HG03565 (cell line): Measurements from ENCODE around the gene INS.
"Not testable (repeated sequence)": the region's sequence is repeated elsewhere in the genome, so short reads cannot be mapped to it uniquely, and the experiment has no call there.

Source experiments
- ATAC-seq: cut with Tn5 transposase; IDR thresholded peaks from one replicate; pipeline ENCODE4 v1.9.1; 2021; ENCODE audit warnings: mild to moderate bottlenecking, moderate library complexity; ENCODE audit not compliant: unreplicated experiment

Gene INS

DNA sequence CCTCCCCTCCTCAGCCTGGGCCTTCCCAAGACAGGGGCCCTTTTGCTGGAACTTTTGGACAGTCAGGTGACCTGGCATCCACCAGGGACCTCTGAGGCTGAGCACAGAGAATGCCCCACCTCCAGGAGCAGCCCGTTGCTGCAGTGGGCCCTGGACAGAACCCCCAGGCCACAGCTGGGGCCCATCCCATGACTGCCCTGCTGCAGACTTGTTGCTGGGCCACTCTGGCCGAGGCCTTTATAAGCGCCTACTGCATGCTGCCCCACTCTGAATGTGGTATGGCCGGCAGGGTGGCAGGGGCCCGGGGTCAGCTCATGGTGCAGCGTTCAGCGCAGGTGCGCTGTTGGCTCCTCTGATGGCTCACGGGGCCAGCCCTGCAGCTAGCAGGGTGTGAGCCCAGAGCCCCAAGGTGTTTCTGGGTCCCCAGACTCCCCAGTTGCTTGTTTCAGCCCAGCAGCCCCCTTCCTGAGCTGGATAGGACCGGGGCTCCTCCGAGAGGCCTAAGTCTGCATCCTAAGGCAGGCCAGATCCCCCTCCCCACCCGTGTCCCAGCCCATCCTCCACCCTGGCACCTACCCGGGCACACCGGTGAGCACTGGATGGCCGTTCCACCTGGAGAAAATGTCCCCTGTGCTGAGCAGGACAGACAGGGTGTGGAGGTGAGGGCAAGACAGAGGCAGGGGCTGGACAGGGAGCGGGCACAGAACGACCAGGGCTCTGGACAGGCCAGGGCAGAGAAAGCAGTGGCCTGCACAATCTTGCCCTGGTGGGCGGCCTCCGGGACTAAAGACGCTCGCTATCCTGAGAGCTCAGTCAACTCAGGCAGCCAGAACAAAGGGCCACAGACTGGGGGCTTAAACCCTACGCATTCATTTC is 38.7 kb upstream of the INS start:
- ATAC-seq, result no peak

- ATAC-seq, result no peak
Measured at GRCh38 chr11:2198621-2199365, 37.8 kb upstream of the INS start.

GRCh38 chr11:2197771-2198520 is 36.9 kb upstream of the INS start:
- no peak for ATAC-seq

DNA sequence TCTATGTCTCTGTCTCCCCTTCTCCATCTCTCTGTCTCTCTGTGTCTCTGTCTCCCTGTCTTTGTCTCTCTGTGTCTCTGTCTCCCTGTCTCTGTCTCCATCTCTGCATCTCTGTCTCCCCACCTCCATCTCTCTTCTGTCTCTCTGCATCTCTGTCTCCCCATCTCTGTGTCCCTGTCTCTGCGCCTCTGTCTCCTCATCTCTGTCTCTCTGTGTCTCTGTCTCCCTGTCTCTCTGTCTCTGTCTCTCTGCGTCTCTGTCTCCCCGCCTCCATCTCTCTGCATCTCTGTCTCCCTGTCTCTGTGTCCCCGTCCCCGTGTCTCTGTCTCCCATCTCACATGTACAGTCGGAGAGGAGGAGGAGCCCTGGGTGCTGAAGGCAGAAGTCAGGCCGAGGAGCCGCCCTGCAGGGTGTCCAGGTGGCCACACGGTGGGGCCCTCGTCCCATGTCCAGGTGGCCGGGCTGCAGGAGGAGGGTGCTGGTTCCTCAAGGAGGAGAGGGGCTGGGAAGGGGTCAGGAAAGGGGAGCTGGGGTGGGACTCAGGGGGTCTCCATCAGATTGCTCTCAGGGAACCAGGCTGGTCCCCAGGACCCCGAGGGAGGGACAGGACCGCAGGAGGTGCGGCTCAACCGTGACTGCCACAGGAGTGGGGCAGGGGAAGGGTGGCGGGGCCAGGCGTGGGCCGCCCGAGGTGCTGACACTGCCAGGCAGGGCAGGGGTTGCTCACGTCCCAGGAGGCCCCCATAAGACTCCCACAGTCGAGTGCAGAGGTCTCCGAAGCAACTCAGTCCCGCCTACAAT is 36.2 kb upstream of the INS start:
- ATAC-seq, result no peak

GRCh38 chr11:2195756-2196088 is 34.7 kb upstream of the INS start:
- no peak for ATAC-seq

DNA sequence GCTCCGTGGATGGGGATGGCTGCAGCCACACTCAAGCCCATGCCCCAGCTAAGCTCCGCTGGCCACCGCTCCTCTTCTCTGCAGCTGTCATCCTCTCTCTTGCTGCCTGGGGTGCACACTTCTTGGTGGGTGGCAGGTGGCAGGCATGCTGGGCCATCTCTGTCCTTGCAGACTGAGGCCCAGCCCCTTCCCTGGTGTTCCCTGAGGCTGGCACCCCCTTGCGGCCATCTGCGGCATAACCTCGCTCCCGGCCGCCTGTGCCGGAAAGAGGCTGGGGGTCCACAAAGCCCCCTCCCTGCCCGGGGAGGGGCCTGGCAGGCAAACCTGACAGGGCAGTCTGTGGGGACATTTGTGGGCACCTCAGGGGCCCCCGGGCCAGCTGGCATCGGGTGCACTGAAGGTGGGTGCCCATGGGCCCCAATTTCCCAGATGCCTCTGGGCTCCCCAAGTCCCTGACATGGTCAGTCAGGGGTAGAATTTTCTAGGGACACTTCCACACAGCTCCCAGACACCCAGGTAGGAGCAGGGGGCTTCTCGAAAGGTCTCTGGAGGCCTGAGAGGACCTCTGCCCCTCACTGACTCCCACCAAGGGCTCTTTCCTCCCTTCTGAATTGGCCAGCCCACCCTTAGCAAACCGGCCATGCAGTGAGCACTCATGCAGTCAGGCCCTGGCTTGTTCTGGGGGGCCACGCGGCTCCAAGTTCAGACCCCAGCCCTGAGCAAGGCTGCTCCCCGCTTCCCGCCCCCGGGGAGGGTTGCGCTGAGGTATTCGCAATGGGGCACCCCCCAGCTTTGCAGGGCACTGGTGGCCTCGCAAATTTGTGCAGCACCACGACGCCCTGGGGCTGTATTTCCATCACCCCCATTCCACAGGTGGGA is 34.1 kb upstream of the INS start:
- ATAC-seq, result no peak

DNA sequence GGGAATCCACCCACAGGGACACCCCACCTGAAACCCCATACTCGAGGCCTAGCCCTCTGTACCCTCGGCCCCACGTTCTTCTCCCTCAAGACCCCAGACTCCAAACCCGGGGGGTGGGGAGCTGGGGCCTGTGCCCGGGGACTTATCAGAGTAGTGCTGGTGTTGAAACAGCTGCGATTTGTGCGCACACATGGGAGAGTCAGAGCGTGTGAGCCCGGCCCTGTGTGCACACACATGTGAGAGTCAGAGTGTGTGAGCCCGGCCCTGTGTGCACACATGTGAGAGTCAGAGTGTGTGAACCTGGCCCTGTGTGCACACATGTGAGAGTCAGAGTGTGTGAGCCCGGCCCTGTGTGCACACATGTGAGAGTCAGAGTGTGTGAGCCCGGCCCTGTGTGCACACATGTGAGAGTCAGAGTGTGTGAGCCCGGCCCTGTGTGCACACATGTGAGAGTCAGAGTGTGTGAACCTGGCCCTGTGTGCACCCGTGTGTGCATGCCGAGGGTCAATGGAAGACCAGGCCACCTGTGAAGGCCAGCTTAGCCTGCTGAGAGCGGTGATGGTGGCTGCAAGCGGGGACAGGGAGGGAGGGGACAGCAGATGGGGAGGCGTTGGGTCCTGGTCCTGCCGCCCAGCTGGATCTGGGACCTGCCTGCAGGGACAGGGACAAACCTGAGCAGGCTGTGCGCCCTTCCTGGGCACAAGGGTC is 33.0 kb upstream of the INS start:
- not testable (repeated sequence) for ATAC-seq

- no peak for ATAC-seq
Measured at GRCh38 chr11:2193099-2193887, 32.3 kb upstream of the INS start.

DNA sequence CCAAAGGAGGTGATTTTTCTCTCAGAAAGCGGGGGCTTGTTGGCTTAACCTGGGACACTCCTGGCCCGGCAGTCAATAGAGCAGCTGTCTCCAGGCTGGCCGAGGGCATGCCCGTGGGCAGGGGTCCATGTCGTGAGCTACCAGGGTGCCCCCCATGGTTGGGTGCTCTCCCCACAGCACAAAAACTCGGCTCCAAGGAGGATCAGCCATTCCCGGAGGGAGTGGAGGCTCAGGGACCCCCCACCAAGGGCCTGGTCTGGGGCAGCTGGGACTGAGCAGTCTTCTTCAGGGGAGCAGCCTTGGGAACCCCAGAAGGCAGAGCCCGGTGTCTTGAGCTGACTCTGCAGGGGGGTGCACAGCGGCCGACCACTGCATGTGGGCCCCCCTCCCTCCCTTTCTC is 31.4 kb upstream of the INS start:
- ATAC-seq, result no peak

DNA sequence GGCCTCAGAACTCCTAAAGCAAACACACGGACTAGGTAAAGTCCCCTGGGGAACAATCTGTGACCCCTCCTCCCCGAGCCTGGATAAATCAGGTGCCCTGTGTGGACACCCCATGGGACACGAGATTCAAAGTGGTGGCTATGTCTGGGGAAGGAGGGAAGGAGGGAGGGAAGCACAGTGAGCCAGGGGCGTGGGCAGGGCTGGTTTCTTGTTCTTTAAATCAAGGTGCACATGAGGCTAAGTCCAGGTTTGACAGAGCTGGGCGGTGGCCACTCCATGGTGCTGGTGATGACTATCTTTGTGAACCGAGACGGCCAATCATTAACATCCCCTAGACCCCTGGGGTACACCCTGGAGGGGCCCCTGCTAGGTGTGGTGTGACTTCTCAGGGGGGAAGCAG is 30.9 kb upstream of the INS start:
- ATAC-seq, result no peak

DNA sequence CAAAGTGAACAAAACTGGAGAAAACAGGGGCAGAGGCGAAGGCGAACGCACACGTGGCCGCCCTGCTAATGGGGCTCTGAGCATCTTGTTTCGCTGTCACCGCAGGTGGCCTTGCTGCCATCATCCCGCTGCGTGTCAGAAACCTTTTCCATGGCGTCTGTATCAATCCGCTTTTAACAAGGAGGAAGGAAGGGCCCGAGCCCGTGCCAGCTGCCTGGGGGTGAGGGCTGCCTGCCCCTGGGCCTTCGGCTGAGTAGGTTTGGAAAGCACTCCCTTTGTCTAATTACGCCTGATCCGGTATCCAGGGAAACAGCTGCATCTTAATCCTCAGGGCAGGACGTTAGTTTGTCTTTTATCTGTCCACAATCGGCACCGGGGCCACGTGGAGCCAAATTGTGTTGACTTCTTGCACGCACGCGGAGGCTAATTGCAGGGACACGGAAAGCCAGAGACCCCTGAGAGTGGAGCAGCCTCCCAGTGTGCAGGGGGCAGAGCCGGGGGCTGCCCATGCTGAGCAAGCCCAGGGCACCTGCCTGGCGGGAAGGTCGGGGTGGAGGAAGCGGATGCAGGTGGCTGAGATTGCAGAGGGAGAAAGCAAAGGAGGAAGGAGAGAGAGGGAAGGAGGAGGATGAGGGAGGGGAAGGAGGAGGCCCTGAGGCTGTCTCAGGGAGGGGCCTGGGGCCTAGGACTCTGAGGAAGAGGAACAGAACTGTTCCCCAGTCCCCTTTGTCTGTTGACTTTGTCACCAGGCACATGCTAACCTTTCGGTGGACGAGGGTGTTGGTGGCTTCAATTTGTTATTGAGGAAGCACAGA is 29.9 kb upstream of the INS start:
- ATAC-seq, result no peak

- ATAC-seq, result no peak
Measured at GRCh38 chr11:2189938-2190656, 29.1 kb upstream of the INS start.

GRCh38 chr11:2188745-2189144 is 27.7 kb upstream of the INS start:
- ATAC-seq, result no peak

DNA sequence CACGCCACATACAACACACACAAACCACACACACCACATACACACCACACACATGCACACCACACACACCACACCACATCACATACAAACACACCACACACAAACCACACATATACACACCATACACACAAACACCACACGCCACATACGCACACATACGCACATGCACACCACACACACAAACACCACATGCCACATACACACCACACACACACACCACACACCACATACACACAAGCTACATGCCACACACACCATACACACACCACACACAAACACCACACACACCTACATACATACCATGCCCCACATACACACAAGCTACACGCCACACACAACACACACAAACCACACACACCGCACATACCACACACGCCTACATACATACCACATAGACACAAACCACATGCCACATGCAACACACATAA is 26.3 kb upstream of the INS start:
- no peak for ATAC-seq

GRCh38 chr11:2186669-2187279 is 25.8 kb upstream of the INS start:
- ATAC-seq, result no peak

DNA sequence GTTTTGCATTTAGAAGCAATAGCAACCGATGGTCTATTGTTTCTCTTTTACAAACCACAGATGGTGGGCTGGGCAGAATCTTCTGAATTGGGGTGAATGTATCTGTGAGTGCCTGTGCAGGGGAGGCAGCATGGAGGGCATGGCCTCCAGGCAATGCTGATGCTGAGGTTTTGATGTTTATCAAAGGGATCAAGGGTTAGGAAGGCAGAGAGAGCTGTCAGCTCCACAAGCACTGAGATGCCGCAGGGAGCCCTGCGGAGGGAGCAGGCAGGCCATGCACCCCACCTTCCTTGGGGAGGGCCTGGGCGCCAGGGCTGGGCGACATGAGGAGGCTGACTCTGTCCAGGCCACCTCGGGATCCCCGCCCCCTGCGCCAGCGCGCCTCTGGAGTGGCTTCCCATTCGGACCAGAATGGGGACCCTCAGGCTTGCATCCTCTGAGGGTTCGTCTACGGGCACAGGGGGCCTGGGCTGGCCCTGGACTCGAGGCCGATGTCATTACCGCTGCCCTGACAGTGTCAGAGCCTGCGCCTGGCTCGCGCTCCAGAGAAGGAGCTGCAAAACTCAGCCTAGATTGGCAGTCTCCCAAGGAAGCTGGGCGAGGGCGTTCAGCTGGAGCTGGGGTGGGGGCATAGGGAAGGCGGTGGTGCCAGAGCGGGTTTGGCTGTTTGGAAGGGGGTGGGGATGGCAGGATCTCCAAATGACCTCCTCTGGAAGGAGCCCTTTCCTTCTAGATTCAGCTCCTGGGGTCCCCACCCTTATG is 24.5 kb upstream of the INS start:
- ATAC-seq, result no peak
